ENCODE measurements around the gene CCNI2.

The CCNI2 gene

GRCh38 chr5:132775476-132775961 is 28.3 kb downstream of the CCNI2 start:
- no peak overlapping the region for H3K4me3 ChIP-seq (ENCODE audit: low read depth, low read length)
- TF ChIP-seq CTCF (IDR thresholded peaks at IDR 0.05; ENCODE audit: borderline replicate concordance, insufficient read depth, low read depth, low read length): no peak

GRCh38 chr5:132776131-132776937 is 29.1 kb downstream of the CCNI2 start:
- H3K4me3 ChIP-seq (ENCODE audit: low read depth, low read length): peak overlapping the region; percentile 65
- TF ChIP-seq CTCF (IDR thresholded peaks at IDR 0.05; ENCODE audit: borderline replicate concordance, insufficient read depth, low read depth, low read length): no peak

GRCh38 chr5:132776938-132777208 is 29.6 kb downstream of the CCNI2 start:
- H3K4me3 ChIP-seq (ENCODE audit: low read depth, low read length): peak overlapping the region; percentile 65
- no peak for TF ChIP-seq CTCF (IDR thresholded peaks at IDR 0.05; ENCODE audit: borderline replicate concordance, insufficient read depth, low read depth, low read length)

- no peak for TF ChIP-seq CTCF (IDR thresholded peaks at IDR 0.05; ENCODE audit: borderline replicate concordance, insufficient read depth, low read depth, low read length)
- H3K4me3 ChIP-seq (ENCODE audit: low read depth, low read length): peak within 1 kb of the TSS; percentile 65
Measured at GRCh38 chr5:132777209-132778069, 30.2 kb downstream of the CCNI2 start, which contains the start of gene SEPTIN8. Gene SEPTIN8, minus strand, starts transcription at chr5:132777239. Its CDS starts 102 bp downstream, at chr5:132777137.

GRCh38 chr5:132778129-132778528 is 30.9 kb downstream of the CCNI2 start:
- no peak overlapping the region for H3K4me3 ChIP-seq (ENCODE audit: low read depth, low read length)

GRCh38 chr5:132778856-132779255 is 31.6 kb downstream of the CCNI2 start:
- no peak overlapping the region for H3K4me3 ChIP-seq (ENCODE audit: low read depth, low read length)
- TF ChIP-seq CTCF (IDR thresholded peaks at IDR 0.05; ENCODE audit: borderline replicate concordance, insufficient read depth, low read depth, low read length): no peak

More at GRCh38 chr5:132778129-132778528, 30.9 kb downstream of the CCNI2 start:
- no peak for TF ChIP-seq CTCF (IDR thresholded peaks at IDR 0.05; ENCODE audit: borderline replicate concordance, insufficient read depth, low read depth, low read length)

Measured in GM12875 (cell line).